Stimulated activated CD8-positive, alpha-beta memory T cell treated with anti-CD3 and anti-CD28 coated beads, Interleukin-12 subunit alpha, Interleukin-12 subunit beta, amount 100 ng/mL, for 4 hours (primary cell): Measurements from ENCODE around the gene LNX1.

ENCODE experiments used
- DNase-seq: peaks from one replicate; pipeline ENCODE4 v3.0.0-alpha.2; 2020; ENCODE audit warnings: low read depth

The LNX1 gene

DNA sequence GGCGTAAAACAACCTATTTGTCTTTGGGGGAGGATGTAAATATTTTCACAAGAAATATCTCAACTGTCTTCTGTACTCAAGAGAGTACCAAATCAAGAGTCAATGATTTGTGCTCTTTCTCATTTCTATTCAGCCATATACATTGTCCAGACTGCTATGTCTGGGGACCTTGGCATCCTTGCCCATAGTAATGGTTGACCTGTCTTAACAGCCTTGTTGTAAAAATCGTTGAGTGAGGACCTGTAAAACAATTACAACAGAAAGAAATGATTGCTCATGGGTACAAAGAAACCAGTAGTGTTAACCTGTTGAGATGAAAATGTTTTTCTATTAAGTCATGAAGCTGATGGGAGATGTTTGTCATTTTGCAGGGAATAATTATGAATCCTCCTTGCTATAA lies 56.6 kb downstream of the LNX1 start:
- DNase-seq: no peak

DNA sequence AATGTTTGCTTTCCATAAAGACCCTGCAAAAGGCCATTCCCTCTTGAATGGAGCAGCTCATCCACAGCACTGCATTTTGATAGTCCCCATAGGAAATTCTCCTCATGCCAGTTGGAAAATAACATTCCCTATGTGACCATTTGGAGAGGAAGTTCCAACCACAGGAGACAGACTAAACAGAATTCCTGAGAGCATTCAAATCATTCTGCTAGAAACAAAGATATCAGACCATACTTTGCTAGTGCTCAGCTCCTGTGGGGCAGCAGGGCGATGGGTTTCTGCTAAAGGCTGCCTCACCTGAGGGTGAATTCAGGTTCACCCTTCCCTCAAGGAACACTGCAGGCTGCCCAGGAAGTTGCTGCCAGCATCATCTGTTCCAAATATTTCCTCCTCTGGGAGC lies 58.8 kb downstream of the LNX1 start:
- DNase-seq: no peak

DNA sequence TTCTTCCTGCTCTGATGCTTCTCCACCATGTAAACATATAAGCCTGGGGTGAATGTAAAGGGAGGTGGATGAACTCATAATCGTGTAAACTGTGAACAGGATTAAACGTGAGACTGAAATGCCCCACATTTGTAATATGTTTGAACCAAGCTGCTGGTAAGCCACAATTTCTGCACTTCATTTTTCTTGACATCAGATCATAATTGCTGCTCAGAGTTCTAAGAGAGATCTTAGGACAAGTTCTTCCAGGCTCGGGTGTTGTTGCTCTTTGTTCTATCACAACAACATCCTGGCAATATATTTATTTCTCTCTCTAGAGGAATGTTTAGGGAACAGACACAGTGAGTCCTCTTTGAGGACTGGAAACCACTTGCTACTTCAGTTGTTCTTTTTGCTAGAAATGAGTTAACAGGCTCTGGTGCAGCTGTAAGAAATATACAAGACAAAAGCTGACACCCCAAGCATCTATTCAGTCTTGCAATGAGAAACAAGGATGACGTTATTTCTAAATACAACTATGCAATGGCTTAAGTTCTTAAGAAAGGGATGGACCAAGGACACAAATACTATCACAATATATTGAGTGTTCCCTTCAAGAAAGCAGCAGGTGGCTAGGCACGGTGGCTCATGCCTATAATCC lies 59.6 kb downstream of the LNX1 start:
- DNase-seq: no peak

DNA sequence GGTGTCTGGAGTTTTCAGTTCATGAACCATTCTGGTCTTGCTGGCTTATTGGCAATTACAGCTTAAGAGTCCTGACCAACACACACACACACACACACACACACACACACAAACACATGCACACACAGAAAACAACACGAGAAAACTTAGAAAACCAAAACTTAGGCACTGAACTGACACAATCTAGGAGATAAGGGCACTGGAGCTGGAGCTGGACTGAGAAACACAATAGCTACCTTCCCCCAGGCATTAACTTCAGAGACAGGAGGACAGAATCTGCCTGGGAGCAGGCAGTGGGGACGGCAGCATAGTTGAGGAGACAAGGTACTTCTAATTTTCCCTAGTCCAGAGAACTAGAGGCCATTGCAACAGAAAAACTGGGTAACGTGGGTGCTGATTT lies 62.3 kb downstream of the LNX1 start:
- DNase-seq: no peak

DNA sequence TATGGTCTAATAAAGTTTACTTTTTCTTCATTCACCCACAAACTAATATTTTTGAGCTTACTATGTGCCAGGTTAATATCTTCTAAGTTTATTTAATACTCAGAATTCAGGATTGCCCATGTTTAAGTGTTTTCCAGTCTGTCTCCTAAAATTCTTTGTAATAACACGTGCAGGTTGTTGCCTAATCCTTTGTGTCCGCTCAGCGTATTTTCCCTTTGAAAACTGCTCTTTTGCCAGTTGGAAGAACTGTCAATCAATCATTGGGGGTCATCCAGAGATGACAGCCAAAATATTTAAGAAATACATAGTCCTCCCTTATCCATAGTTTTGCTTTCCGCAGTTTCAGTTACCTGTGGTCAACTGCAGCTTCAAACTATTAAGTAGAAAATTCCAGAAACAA lies 63.4 kb downstream of the LNX1 start:
- no peak for DNase-seq

DNA sequence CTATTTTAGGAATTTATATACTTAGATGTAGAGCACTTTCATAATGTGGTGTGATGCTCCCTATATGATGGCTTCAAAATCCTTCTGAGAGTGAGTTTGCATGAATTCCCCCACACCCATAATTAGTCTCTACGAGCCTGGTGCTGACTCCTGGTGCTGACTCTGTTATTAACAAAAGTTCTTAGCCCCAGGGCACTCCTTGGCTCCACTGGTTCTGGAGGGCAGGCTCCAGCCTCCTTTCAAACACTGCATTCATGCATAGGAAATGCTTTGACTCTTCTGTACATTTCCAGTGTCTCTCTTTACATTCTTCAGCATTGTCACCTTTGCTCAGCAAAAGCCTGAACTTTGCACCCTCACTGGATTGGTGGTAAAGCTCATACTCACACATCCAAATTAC lies 64.0 kb downstream of the LNX1 start:
- DNase-seq: no peak

DNA sequence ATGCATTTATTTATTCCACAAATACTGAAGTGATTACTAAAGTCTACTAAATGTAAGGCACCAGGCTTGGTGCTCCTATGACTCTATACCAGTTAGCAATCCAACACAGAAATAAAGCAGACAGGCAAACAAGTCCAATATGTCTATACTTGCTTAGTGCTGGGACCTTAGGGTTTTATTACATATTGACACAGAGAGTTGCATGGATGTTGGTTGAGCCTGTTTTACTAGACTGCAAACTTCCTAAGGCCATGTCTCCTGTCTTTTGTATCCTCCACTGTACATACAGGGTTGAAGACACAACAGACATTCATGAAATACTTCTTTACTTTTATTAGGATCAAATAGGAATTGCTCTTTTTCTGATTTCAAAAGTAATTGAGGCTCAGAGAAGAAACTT lies 69.0 kb downstream of the LNX1 start:
- DNase-seq: no peak

DNA sequence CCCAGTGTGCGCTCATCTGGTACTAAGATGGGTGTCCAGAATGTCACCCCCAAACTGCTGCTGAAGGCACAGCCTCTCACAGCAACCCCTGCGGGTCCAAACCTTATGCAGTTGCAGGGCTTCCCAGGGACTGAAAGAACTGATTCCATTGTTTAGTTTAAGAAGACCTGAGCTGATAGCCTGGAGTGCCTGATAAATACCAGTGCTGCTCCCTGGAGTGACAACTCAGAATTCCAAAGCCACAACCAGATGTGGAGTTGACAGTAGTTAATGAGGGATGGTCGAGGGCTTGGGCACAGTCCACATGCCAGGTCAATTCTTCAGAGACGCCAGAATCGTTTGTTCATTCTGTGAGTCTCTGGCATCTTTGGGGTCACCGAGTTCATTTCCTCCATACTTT lies 71.2 kb downstream of the LNX1 start:
- no peak for DNase-seq

DNA sequence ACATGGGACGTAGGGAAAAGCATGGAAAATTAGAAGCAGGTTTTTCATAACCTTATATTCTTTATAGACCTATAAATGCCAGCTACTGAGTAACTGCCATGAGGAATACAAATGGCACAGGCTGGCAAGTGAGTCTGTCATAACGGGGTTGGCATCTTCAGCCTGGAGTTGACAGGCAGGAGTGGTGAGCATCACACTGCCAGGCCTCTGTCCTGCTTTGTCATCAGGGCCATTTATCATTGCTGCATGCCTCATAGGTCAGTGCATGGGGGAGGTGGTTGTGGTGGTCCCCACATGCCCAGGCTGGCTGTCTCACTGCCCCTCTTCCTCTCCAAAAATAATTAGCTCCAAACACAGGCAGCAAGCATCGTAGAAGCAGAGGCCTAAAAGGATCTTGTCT lies 72.5 kb downstream of the LNX1 start:
- no peak for DNase-seq

DNA sequence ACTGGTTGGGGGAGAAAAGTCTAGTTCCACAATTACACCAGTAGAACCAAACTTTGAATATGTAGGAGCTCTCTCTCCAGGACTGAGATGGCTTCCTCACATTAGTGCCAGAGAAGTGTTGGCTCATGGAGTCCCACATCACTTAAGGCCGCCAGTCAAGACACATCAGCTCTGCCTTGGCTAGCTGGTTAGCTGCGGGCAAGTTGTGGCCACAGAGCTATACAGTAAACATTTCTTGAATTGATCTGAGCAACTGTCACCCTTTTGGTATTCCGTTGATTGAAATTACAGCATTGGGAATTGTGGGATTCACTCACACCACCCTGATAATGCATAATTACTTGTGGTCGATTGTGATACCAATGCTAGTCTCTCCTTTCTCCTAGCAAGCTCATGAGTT lies 76.2 kb downstream of the LNX1 start:
- DNase-seq: no peak

DNA sequence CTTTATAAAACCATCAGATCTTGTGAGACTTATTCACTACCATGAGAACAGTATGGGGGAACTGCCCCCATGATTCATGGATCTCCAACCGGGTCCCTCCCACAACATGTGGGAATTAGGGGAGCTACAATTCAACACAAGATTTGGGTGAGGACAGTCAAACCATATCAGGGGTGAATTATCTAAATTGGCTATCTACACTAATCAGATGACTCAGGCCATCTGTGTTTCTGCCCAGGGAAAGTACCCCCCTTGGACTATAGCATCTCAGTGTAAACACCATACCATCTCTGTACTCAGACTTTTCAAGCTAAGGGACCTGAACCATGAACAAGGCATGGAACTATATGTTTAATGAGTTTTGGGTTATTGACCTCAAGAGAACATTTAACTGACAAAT lies 76.8 kb downstream of the LNX1 start:
- no peak for DNase-seq

DNA sequence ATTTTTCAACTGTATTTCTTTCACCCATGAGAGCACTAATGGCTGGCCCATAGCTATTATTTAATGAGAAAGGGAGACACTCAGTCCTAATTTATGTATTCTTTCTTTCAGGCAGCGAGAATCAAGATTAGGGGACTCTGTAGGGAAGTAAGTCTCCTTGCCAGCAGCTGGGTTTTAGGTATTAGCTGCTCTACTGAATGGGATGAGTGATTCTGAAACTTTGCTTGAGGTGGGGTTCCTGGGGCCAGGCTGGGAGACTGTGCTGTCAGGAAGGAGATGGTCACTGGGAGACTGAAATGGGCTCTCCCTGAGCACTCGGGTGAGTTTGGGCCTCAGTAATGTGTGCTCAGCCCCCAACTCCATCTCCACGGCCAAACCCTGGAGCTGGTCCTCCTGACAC lies 78.7 kb downstream of the LNX1 start:
- DNase-seq: no peak

DNA sequence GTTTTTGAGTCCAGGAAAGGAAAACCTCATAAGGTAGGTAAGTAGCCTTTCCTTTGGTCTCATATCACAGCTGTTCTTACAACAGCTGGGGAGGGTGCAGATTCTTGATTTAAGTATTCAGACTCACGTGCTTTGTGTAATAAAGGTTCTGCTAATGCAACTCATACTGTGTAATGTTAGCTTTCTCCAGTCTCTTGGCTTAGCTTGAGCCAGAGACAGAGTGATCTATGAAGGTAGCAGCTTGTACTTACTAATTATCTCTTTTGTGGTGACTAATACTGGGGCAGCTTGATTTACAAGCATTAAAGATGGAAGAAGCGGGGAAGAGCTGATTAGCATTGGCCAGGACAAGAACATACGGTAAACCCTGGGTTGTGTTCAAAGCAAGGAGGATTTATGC lies 80.3 kb downstream of the LNX1 start:
- DNase-seq: no peak

DNA sequence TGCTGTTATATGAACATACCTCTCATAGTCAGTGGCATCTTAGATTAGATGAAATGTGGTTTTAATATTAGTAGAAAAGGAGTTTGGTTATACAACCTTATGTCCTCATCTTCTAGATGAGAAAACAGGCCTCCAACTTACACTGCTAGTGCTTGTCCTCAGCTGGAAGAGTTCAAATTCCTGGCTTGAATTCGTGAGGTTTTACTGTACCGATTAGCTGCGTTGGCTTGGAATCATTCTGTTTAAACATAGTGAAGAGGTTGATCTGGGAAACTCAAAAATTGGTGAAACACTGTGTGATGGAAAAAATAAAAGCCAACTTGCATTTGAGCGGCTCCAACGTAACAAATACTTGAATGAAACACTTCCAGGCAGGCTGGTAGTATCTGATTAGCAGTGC lies 81.0 kb downstream of the LNX1 start:
- no peak for DNase-seq

DNA sequence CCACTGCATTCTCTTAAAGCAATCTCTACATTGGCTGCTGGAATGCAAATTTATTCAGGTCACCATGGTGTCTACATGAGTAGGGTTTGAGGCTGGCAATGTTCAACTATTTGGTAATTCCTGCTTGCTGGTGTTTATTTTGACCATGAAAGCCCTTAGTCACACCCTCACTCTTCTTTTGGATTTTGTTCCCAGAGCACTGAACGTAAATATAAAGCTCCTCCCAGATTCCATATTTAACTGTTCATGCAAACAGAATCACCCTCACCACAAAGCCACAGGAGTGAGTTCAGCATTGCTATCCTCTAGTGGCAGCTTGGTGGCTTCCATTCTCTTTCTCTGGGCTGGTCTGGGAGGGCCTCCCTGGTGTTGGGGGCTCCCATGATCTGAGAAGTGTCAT lies 82.8 kb downstream of the LNX1 start:
- no peak for DNase-seq

DNA sequence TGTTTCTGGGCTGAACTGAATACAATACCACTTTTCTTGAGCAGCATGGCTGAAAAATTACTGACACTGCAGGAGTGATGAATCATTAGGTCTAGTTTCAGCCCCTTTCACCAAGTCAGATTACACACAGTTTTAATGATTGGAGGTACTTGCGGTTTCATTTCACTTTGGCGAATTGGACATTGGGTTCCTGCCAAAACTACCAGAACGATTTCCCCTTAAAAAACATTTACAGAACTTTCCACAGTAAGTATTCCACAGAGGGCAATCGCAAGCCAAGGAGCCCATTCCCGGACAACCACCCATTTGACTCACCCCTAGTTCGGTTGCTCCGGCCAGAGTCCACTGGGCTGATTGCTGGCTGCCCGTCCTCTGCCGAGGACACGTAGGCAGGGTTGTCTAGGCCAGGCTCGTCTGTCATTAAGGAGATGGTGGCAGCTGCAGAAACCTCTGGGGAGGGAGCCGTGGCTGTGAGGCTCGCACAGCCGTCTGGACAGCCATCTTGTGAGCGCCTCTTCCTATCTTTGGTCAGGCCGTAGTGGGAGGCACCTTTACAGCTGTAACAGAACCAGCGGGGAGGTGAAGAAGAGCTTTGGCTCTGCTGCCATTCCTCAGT lies 83.5 kb downstream of the LNX1 start:
- no peak for DNase-seq

DNA sequence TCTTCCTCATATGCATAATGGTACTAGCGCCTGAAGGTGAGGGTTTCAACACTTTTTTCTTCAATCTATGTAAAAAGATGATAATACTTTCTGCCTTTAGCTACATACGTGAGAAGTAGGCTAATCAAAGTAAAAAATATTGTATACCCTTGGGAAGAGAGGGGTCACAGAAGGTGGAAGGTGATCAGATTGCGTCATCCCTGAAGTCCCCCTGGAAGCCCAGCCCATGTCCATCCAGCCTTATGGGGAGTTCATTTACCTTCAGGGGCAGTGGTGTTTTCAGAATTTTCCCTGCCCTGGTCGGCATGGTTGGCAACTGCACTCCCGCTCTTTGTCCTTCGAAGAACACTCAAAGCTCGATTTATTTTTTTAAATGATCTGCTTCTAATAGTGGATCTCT lies 84.2 kb downstream of the LNX1 start:
- DNase-seq: no peak

DNA sequence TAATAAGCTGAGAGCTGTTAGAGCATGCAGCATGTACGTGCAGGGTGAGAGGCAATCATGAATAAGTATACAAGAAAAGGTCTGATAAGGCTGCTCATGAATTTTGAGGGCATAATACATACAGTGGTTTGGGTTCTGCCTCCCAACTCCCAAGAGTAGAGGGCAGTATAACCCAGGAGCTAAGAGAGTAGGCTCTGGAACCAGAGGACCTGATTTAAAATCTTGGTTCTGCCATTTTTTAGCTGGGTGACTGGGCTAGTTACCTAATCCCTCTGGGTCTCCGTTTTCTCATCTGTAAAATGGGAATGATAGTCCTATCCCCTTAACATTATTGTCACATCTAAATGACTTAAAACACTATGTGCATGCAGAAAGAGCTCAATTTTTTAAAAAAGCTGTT lies 85.3 kb downstream of the LNX1 start:
- DNase-seq: no peak

DNA sequence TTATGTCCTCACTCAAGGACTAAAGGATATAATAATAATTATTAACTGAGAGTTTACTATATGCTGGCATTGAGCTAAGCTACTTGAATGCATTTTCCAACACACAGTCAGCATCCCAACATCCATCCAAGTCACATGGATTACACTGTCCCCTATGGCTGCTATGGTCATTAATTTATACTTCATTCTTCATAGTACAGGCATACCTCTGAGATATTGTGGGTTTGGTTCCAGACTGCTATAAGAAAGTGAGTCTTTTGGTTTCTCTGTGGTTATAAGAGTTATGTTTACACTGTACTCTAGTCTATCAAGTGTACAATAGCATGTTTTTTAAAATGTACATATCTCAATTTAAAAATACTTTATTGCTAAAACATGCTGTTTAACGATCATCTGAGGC lies 89.2 kb downstream of the LNX1 start:
- DNase-seq: no peak

DNA sequence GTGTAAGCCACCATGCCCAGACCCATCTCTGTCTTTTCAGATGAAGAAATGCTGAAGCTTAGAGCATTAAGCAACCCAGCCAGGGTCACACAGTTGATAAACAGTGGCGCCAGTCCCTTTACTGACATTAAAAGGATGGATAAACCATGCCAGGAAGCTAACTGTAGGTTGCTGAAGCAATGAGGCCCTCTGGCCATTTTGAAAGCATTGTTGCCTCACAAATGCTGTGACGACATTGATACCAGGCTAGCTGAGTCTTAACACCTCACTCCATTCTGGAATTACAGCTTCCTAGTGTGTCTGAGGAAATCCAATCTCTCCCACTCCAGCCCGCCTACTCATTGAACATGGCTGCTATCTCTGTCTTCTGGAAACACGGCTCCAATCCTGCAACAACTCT lies 89.7 kb downstream of the LNX1 start:
- DNase-seq: no peak

DNA sequence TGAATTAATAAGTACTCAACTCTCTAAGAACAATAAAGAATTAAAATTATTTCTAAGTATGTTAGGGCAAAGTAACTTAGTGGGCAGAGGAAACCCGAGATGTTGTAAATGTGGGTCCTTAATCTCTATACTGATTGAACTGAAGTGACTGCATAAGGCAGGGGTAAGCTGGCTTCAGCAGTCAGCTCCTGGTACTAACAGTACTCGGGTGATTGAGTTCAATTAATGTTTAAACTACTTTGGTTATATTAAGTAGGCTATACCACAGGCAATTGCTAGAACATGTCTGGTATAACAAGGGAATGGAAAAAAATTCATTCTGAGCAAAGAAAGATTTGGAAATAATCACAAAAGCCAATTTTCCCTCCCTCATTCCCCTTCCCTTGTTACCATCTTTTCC lies 90.7 kb downstream of the LNX1 start:
- DNase-seq: no peak

DNA sequence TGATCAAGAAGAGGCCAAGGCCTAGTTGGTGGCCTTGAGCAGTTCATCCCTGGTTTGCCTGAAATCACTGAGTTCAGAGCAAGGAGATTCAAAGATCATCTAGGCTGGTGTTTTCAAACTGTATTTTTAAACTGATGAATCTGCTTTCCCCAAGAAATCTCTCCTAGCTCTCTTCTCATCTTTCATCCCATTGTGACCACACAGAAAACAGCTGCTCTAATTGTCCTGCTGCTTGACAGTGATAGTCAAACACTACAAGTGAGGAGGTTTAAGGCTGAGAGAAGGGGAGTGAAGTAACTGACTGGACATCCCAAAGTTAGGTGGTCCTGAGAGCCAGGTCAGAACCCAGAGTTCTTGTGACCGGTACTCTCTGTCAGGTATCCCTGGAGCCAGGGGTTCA lies 91.5 kb downstream of the LNX1 start:
- DNase-seq: no peak

DNA sequence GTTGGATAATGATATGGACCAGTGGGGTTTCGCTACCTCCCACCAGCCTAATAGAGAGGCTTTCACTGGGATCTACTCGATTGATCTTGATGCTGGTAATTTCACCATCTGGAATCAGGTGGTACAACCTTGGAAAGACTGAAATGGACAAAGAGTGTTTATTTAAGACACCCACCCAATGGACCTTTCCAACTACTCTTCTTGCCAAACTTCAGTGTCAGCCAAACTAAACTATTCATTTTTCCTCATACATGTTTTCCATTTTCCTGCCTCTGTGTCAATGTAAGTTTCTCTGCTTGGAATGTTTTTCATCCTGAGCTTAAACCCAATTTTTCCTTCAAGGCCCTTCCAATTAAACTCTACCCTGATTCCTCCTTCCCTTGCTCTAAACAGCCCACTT lies 92.6 kb downstream of the LNX1 start:
- DNase-seq: no peak

DNA sequence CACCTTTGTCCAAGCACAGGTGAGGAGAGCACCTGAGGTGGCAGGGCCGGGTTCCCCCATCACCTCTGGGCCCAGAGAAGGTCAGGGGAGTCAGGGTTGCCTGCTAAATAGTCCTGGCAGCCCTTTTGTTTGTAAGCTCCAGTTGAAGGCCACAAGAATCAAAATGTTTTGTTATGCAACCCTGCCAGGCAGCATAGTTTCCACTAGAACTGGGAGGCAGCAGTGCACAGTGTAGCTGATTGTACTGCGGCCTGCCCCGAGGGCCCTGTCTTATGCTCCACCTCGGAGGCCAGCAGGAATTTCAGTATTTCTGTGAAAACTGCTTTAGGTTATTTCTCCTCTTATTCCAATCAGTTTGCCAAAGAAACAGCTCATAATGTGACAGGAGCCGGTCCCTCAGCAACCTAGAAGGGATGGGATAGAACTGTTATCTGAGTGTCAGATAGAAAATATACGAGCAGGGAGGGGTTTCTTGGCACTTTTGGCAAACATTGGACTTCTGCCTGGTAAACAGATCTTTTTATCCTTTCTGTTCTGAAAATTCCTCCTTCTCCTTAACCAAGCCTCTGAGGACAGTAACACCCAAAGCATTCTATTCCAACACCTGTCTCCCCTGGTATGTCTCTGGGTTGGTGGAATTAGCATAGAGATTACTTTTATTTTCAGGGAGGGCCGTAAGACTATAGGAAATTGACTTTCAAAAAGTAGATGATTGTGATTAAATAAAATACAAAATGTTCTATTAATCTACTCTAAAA lies 93.6 kb downstream of the LNX1 start:
- no peak for DNase-seq
